Fibroblast of villous mesenchyme (primary cell): Measurements from ENCODE around the gene DPY19L3. TPM values are rescaled to one million over a fixed set of nuclear protein-coding genes. Genes with fewer than 3 reads are reported as not detected.
"Not testable (repeated sequence)": the region's sequence is repeated elsewhere in the genome, so short reads cannot be mapped to it uniquely, and the experiment has no call there.

Experiments used
- DNase-seq: peaks from one replicate; pipeline ENCODE4 v3.0.0-alpha.2; 2010; ENCODE audit warnings: low read depth
- H3K4me3 ChIP-seq: 2 replicates; pipeline ENCODE4 v1.5.1; 2011; ENCODE audit warnings: low read depth, mild to moderate bottlenecking, low read length
- CTCF ChIP-seq: IDR thresholded peaks from 2 replicates; pipeline ENCODE4 v1.5.1; 2012; ENCODE audit warnings: low read depth, mild to moderate bottlenecking, low read length; ENCODE audit not compliant: insufficient read depth
- total RNA-seq: library from RNA; depleted of rRNA; stranded (reverse); fragments of >200 nt; gene quantifications from 2 replicates; pipeline ENCODE4 v1.2.3, GENCODE V29; 2012

The DPY19L3 gene
- total RNA-seq, 1 donor, result 22.5 TPM

- DNase-seq, result peak; percentile 20
- TF ChIP-seq CTCF, result no peak
- H3K4me3 ChIP-seq, result no peak overlapping the region
These were observed 16.2 kb downstream of the DPY19L3 start for GRCh38 chr19:32421589-32422361.

GRCh38 chr19:32422435-32422834 lies 16.9 kb downstream of the DPY19L3 start:
- H3K4me3 ChIP-seq, result no peak overlapping the region
- no peak for TF ChIP-seq CTCF
- DNase-seq, result no peak

GRCh38 chr19:32423944-32424343 lies 18.4 kb downstream of the DPY19L3 start:
- DNase-seq, H3K4me3 ChIP-seq: not testable (repeated sequence)

GRCh38 chr19:32427536-32427935 lies 22.0 kb downstream of the DPY19L3 start:
- H3K4me3 ChIP-seq, result no peak overlapping the region
- no peak for DNase-seq
- no peak for TF ChIP-seq CTCF

- no peak overlapping the region for H3K4me3 ChIP-seq
- TF ChIP-seq CTCF, result no peak
- DNase-seq, result no peak
These were observed 31.1 kb downstream of the DPY19L3 start for GRCh38 chr19:32436692-32437091.

- TF ChIP-seq CTCF, result no peak
- DNase-seq, result no peak
- no peak overlapping the region for H3K4me3 ChIP-seq
These were observed 31.5 kb downstream of the DPY19L3 start for GRCh38 chr19:32437096-32437495.

- no peak for DNase-seq
- no peak for TF ChIP-seq CTCF
These were observed 33.2 kb downstream of the DPY19L3 start for GRCh38 chr19:32438751-32439150.

More at GRCh38 chr19:32438751-32439150, 33.2 kb downstream of the DPY19L3 start:
- no peak overlapping the region for H3K4me3 ChIP-seq
